Measurements from ENCODE around the gene WIPF3.

Gene WIPF3

DNA sequence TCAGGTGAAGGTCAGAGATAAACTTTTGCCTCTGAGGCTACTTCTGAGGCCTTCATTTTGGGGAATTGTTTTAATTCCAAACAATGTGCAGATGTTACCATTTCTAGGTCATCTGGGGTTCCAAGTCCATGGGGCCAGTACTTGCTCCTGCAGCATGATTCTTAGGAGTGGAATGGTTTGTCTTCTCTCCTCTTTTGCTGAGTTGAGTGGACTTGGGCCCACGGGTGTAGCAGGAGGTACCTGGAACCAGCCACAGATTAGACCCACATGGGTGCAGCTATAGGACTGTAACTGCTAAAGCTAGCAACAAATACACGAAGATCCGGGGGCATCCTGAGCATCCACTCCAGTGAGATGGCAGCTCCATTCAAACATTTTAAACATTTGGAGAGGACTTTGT, 41.6 kb downstream of the WIPF3 start:
- no peak for DNase-seq (ENCODE audit: low spot score)

DNA sequence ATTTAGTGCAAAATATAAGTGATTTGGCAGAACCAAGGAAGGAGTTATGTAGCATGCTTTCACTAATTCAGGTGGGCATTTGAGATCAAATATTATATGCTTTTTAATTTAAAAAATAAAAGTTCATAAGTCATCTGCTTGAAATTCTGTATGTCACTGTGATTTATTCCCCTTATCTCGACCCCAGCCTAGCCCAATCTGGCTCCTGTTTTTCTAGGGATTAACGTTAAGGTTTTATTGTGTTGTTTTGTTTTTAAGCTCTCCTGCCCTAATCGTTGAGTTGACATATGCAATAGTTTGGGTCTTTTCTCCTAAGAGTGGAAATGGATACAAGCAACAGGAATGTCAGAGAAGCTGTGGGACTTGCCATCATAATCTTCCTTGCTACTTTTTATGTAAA, 42.6 kb downstream of the WIPF3 start:
- no peak for DNase-seq (ENCODE audit: low spot score)

DNA sequence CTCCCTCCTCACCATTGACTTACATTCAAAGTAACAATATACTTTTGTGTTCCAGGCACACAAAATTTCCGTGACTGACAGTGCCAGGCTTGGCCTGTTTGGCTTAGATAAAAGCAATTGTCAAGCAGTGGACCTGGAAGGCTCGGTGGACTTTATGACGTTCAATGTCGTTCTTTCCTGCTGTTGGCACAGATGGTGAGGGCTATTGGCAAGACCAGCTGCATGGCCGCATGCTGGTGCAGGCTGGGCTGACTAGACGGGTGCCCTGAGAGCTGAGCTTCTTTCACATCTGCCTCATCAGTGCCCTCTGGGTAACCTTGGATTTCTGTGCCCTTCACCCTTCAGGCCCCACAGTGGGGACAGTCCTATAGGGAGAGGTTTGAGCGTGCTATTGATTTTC, 45.2 kb downstream of the WIPF3 start:
- DNase-seq (ENCODE audit: low spot score), result no peak

DNA sequence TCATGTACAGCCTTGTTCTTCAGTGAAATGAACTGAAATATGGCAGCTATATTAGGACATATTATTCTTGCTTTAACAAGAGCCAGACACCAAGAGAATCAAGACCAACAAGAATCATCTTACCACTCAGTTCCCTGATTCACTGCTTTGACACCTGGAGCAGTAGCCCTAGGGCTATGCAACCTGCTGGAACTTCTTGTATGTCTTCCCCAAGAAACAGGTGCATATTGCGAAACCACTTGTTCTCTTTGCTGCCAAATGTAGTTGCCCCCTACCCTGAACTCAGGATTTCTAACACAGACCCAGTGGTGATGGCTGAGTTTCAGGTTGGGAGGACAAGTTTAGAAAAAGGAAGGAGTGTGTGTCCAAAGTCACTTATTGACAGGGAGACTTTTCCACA, 46.1 kb downstream of the WIPF3 start:
- DNase-seq (ENCODE audit: low spot score), result no peak

DNA sequence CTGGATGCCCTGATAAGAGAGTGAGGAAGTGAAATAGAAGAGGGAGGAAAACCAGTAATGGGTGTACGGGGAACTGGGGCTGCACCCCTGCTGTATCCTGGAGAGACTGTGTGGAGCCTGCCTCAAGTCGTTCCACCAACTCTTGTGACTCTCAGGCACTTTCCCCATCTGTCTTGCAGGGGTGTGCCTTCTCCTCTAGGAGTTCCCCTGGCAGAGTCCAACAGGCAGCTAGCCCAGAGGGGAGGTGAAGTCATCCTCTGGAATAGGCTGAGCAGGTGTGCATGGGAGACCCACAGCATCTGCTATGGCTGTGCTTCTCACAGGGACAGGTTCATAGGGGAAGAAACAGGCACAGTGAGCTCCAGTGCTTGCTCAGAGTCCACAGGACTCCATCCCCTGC, 46.8 kb downstream of the WIPF3 start:
- no peak for DNase-seq (ENCODE audit: low spot score)

DNA sequence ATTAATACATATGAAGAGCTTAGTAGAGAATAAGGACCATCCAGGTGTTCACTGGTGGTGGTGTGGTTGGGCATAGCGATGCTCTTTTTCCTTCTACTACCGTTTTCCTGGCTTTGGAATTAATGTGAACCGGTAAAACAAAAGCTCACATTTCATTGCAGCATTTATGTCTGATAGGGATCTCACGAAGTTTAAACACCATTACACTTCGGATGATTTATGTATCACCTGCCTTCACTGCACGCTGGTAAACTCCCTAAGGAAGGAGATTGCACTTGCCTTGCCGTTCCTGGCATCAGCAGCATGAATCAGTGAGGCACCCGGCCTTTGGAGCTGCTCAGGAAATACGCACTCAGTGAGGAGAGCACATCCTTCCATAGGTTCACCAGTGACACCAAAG, 47.5 kb downstream of the WIPF3 start:
- no peak for DNase-seq (ENCODE audit: low spot score)

DNA sequence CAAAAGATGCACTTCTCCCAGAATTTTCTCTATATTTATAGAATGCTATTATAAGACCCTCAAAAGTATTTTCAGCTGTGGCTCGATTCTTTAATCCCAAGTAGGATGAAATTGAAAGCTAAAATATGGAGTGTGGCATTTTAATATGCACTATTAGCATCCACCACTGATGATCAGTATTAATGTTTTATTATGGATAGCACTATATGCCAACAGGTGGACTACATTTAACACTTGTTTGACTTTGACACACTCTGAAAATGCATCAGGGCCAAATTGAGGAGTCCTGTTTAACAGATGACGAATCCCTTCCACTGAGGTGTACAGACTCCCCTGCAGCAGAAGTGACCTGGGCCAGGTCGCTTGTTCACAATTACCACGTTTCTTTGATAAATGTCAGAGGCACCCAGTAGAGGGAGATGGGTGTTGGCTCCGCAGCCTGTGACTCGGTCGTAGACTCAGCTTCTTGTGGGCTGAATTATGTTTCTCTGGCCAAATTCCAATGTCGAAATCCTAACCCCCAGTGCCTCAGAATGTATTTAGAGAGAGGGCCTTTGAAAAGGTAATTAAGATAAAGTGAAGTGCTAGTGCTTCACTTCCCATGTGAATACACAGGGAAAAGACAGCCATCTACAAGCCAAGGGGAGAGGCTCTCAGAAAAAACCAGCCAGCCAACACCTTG, 48.1 kb downstream of the WIPF3 start:
- no peak for DNase-seq (ENCODE audit: low spot score)

DNA sequence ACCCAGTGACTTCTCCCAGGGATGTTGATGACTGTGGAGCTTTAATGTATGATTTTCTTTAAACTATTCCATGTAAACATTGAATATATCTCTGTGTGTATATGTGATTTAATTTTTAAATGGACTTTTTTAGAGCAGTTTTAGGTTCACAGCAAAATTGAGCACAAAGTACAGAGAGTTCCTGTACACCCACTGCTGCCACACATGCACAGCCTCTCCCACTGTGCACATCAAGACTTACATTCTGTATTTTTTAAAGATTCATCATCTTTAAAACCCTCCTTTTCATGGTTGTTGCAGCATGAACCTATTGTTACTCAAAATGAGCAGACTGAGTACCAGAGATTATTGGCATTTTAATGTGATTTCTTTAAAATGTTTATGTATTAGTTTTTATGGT, 51.3 kb downstream of the WIPF3 start:
- DNase-seq (ENCODE audit: low spot score), result no peak

DNA sequence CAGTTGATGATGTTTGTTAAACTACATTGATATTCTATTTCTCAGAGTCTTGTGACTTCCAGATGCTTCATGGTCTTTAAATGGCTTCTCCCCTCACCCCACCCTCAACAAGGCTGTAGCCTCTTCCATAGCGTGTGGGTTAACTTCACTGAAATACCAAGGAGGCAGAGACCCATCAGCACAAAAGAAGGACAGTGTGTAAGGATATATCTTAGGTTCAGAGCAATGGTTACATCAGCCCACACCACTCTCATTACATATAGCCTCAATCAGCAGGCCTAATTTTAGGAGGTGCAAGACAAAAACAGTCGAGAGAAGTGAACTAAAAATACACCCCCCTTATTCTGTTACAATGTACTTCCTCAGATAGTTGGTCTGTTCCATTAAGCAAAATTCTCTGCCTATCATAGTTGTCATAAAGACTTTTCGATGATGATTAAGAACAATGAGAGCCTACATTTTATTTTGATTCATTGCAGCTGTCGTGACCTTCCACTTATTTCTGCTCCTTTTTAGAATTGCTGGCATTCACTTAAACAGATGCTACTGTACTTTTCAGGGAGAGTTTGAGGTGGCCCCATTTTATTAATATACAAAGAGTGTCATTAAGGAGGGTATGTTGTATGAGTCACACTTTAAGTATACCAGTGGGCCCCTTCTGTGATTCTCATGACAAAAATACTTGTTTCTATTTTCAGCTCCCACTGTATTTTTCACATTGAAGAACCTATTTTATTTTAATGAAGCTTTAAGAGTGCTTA, 52.1 kb downstream of the WIPF3 start:
- DNase-seq (ENCODE audit: low spot score), result no peak

DNA sequence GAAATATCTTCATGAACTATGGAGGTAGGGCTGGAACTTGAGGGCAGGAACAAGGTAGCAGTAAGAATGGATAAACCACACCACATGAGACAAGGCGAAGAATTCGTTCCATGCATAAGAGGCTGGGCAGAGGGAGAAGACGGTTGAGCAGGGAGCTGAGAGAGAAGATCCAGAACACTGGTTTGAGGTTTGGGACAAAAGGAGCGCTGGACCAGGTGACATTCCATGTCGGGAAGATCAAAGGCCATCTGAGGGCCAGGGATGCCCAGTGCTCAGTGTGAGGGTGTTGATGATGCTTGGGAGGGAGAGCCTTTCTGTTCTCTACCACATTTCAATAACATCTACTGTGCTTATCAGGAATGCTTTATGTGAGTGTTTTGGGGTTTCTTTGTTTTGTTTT, 52.8 kb downstream of the WIPF3 start:
- no peak for DNase-seq (ENCODE audit: low spot score)

DNA sequence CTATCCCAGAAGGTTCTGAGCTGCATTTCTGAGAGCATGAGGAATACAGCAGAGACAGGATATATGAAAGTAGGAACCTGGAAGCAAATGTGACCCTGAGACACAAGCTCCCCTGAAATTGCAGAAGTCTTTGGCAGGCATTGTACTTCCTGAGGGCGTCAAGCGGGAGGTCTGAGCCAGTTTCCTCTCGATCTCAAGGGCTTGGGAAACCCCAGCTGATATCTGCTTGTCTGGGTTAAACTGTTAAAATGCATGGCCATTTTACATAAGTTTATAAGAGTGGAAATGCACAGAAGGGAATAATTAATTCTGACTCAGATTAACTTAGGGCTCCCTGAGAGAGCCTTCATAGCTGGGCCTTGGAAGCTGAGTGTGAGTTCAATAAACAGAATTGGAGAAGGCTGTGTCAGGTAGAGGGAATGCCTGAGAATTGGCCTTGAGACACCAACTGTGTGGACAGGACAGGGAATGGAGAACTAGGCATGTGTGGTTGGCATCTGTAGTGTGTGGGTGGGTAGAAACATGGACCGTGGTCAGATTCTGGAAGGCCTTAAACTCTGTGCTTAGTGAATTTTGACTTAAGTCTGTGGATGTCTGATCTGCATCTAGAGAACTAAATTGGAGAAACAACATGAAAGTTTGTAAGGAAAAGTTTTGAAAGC, 53.3 kb downstream of the WIPF3 start:
- DNase-seq (ENCODE audit: low spot score), result no peak

DNA sequence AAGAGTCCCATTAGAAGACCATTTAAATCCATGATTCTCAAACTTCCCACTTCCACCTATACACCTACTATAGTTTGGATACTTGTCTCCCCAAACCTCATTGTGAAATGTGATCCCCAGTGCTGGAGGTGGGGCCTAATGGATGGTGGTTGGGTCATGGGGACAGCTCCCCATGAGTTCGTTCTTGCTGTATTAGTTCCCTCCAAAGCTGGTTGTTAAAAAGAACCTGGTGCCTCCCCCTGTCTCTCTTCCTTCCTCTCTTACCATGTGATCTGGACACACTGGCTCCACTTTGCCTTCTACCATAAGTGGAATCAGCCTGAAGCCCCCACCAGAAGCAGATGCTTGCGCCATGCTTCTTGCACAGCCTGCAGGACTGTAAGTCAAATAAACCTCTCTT, 53.9 kb downstream of the WIPF3 start:
- no peak for DNase-seq (ENCODE audit: low spot score)

DNA sequence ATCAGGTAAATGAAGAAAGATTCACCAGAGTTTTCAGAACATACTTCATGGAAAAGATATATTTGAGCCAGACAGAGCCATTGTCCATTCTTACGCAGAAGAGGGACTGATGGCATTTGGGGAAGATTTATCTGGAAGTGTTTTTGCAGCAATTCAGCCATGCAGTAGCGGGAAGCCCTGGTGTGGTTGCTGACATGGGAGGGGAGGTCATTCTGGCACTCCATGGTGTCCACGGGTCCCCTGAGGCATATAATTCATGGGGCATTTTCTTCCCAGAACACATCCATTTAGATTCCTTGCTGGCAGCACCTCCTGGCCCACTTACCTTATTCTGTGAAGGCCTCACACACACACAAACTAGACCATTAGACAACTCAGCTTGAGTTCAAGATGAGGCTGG, 55.6 kb downstream of the WIPF3 start:
- no peak for DNase-seq (ENCODE audit: low spot score)

DNA sequence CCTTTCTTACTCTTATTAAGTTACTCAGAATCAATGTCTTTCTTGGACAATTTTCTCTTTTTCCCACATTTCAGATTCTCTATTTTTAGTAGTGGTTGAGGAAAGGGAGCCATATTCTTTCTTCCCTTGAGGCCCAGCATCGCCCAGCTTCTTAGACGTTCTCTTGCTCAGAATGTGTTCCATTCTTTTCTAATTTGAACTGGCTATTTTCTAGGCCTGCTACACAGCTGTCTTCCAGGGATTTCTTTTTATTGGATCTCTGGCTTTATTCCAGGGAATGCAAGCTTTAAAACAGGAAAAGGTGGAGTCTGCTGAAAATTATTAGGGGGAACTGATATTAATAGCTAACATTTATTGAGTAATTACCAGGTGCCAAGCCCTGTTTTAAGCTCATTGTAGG, 58.3 kb downstream of the WIPF3 start:
- no peak for DNase-seq (ENCODE audit: low spot score)

DNA sequence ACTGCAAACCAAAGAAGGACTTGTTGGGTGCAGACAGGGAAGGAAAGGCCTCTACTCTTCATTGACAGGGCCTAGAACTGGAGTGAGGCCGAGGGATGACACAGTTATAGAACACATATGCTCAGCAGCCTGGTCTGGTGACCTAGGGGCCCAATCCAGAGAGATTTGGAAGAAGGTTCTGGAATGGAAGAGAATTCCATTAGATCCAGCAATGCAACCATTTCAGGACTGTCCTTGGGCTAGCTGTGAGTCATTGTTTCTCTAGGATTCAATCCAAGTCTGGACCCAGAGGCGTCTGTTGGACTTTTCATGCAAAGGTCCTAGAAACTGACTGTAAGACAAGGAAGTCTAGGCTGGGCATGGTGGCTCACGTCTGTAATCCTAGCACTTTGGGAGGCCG, 59.2 kb downstream of the WIPF3 start:
- DNase-seq (ENCODE audit: low spot score), result no peak

DNA sequence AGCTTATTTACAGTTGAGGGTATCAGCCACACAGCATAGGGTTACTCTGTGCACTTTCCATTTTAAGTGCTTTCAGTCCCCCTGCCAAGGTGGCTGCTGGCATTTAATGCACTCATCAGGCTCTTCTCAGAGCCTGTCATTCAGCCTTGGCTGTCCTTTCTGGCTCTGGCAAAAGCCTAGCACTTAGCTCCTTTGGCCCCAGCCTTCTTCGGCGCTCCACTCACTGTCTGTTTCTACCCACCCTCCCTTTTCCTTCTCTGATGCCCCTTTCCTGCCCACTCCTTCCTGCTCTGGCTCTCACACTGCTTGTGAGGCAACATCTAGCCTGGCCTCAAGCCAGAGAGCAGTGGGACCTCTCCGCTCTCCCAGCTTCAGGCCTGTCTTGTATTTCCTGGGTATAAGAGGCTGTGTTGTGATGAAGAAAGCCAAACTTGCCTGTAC, 60.2 kb downstream of the WIPF3 start:
- DNase-seq (ENCODE audit: low spot score), result no peak

DNA sequence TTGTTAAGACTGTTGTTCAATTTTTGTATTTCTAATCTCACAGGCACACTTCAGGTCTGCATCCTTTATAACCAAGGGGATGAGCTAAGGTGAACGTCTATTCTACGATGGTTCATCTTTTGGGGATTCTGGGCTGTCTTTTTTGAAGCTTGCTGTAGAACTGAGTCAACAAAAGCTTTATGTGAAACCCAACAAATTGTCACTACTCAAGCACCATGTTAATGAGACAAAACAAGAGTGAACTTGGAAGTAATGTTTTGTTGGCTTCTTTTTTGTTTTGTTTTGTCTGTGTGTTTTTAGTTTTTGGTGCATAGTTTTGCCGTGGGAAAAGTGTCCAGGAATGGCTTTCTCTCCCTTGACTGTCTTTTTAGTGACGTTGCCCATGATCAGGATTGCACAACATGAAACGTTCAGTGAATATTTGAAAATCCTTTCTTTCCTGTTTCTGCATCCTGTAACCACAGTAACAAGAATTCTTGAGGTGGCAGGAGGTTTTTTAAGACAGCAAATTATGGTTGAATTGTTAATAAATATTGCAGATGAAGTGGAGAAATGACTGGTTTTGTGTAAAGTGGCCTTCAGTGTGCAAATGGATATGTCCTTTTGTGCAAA, 65.6 kb downstream of the WIPF3 start:
- no peak for DNase-seq (ENCODE audit: low spot score)

DNA sequence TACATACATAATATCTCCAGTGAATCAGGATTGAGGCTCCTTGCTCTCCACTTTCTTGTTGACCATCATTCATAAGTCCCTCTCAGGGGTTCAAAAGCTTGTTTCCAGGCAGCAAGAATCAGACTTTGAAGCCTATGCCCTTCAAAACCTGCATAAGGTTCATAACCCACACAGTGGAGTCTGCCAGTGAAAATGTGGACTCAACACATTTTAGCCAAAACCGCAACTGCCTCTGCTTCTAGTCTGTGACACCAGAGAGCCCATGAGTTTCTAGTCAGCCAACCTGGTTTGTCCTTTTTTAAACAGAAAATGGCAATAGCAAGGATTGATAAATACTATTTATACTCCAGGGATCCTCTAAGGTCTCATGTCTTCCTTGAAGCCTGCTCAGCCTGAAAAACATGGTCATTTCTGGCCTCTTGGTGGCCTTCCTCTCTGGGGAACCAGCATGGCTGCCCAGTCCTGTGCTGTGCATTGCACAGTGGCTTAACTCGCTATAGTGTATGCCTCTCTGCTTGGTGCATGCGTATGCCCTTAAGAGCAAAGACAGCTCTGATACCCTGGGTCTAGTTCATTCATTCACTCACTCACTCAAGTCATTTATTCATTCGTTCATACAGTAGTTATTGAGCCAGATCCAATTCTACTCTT, 67.5 kb downstream of the WIPF3 start:
- DNase-seq (ENCODE audit: low spot score), result no peak

DNA sequence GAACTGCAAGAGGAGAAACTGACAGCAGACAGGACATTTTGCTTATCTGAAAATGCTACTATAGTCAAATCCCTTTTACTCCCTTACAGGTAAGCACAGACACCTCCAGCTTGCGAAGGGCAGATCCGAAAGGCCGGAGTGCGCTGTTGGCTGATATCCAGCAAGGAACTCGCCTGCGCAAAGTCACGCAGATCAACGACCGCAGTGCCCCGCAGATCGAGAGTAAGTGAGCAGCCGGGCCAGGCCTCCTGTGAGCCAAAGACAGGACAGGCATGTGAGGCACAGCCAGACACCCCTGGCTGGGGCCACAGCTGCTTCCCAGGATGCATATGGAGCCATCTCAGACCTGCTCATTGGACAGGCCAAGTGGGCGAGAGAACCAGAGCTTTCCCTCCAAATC, 69.4 kb downstream of the WIPF3 start:
- DNase-seq (ENCODE audit: low spot score), result no peak

DNA sequence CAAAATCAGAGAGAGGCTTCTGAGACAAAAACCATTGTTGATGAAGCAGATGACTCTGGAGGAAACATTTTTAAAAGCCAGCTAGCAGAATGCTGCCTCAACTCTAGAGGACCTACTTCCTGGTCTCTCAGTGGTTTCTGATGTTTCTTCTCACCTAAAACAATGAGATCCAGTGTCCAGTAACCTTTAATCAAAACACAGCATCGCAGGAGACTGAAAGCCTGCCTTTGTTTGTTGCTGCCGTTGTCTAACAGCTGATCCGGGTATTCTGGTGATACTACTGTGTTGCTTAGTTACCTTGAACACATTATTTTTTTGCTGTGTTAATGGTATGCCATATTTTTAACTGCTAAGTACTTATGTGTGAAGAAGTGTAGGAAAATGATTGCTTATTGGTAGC, 70.9 kb downstream of the WIPF3 start:
- no peak for DNase-seq (ENCODE audit: low spot score)

DNA sequence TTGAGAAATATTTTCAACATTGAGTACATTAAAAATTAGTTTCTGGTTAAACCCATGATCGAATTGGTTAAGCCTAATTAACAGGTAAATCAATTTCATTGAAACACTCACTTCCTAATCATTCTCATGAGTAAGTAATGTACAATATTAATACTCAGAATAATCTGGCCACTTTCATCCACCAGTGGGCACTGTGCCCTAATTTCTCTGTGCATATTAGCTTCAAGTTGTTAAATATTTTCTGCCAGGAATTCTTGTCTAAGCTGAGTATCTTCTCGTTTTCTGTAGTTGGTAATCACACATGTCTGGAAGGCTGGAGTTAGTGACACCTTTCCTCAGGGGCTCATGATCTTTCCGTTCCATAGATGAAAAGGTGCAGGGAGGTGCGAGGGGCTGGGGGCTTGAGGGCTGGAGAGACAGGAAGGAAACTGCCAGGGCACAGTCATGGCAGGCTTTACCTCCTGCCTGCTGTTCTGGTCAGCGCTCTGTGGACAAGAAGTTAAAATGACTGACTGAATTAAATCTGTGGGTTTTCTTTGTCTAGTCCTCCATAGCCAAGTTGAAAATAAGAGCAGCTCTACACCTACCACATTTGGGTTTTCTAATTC, 71.9 kb downstream of the WIPF3 start:
- DNase-seq (ENCODE audit: low spot score), result peak; percentile 8

DNA sequence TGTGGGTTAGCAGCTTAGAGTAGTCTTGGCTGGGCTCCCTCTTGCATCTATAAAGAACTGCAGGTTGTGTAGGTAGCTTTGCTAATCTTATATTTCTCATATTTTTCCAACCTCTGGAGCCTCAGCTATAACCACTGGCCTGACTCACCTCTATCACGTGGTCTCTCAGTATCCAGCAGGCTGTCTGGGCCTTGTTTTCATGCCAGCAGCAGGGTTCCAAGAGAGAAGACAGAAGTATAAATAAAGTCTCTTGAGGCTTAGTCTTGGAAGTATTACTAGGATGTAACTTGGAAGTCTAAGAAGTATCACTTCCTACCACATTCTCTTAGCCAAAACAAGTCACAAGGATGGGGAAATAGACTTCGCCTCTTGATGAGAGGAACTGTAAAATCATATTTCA, 73.3 kb downstream of the WIPF3 start:
- no peak for DNase-seq (ENCODE audit: low spot score)

Data from CD4-positive, alpha-beta T cell treated with Interleukin-6 at 100 ng/mL for 8 hours (primary cell).